T-helper 2 cell treated with Interferon-gamma antibody and Interleukin-4, amounts not matched to agents 100 ng/mL and 5 ng/mL, for 36 hours (primary cell): ENCODE results near the gene LRIT2. TPM values are rescaled to one million over a fixed set of nuclear protein-coding genes. Genes with fewer than 3 reads are reported as not detected.

Source experiments
- intact Hi-C: fragments of 100-400 bp; cut with micrococcal nuclease; formaldehyde crosslinking; loops from one replicate; pipeline ENCODE4 v1.15.1; 2023
- total RNA-seq: library from RNA; stranded (reverse); gene quantifications from 2 replicates; pipeline ENCODE4 v1.2.3, GENCODE V29; 2022

The LRIT2 gene
- total RNA-seq, 1 donor from 2014 or later: not detected

- intact Hi-C loops: loop anchor here (1.0 kb wide), 1 partner anchor 58 kb away; no protein-coding TSS in a partner anchor
Observed at GRCh38 chr10:84205853-84206525, 19.4 kb downstream of the LRIT2 start.

- intact Hi-C loops: loop anchor here (1.0 kb wide), 1 partner anchor 57 kb away; no protein-coding TSS in a partner anchor
Observed at GRCh38 chr10:84205049-84205852, 20.1 kb downstream of the LRIT2 start.

GRCh38 chr10:84204610-84205009, 20.7 kb downstream of the LRIT2 start:
- intact Hi-C loops: loop anchor here (1.0 kb wide), 1 partner anchor 56 kb away; no protein-coding TSS in a partner anchor

GRCh38 chr10:84204122-84204521, 21.2 kb downstream of the LRIT2 start:
- intact Hi-C loops: no loop called here

GRCh38 chr10:84202349-84202748, 23.0 kb downstream of the LRIT2 start:
- intact Hi-C loops: no loop called here

GRCh38 chr10:84201682-84202081, 23.7 kb downstream of the LRIT2 start:
- intact Hi-C loops: no loop called here

- intact Hi-C loops: no loop called here
Observed at GRCh38 chr10:84201244-84201606, 24.1 kb downstream of the LRIT2 start.

GRCh38 chr10:84200537-84201243, 24.7 kb downstream of the LRIT2 start:
- intact Hi-C loops: no loop called here

- intact Hi-C loops: no loop called here
Observed at GRCh38 chr10:84198206-84198915, 27.0 kb downstream of the LRIT2 start.

GRCh38 chr10:84197643-84198042, 27.7 kb downstream of the LRIT2 start:
- intact Hi-C loops: no loop called here

- intact Hi-C loops: no loop called here
Observed at GRCh38 chr10:84196941-84197340, 28.4 kb downstream of the LRIT2 start.

GRCh38 chr10:84196083-84196482, 29.3 kb downstream of the LRIT2 start:
- intact Hi-C loops: no loop called here

GRCh38 chr10:84195044-84195830, 30.1 kb downstream of the LRIT2 start:
- intact Hi-C loops: no loop called here

- intact Hi-C loops: no loop called here
Observed at GRCh38 chr10:84194424-84195043, 30.8 kb downstream of the LRIT2 start, which contains the start of gene CDHR1. TSS of gene CDHR1 (plus strand) at chr10:84194537. CDS start at chr10:84194761, 224 bp downstream.

- intact Hi-C loops: no loop called here
Observed at GRCh38 chr10:84193846-84194423, 31.4 kb downstream of the LRIT2 start.

GRCh38 chr10:84193327-84193726, 32.0 kb downstream of the LRIT2 start:
- intact Hi-C loops: no loop called here

- intact Hi-C loops: no loop called here
Observed at GRCh38 chr10:84191106-84191505, 34.2 kb downstream of the LRIT2 start.

- intact Hi-C loops: no loop called here
Observed at GRCh38 chr10:84190621-84191020, 34.7 kb downstream of the LRIT2 start.

GRCh38 chr10:84188815-84189214, 36.5 kb downstream of the LRIT2 start:
- intact Hi-C loops: no loop called here
